HUES6 (cell line): ENCODE data around the gene HELZ2.

ENCODE experiments used
- H3K27ac ChIP-seq: 2 replicates; pipeline ENCODE4 v1.7.0; 2013; ENCODE audit warnings: low read depth, mild to moderate bottlenecking, low read length, inconsistent platforms
- H3K27me3 ChIP-seq: 2 replicates; pipeline ENCODE4 v1.6.1; 2013; ENCODE audit warnings: low read length; ENCODE audit not compliant: control insufficient read depth, insufficient read depth
- H3K36me3 ChIP-seq: 2 replicates; pipeline ENCODE4 v1.6.1; 2013; ENCODE audit warnings: low read length; ENCODE audit not compliant: control insufficient read depth, insufficient read depth
- H3K4me1 ChIP-seq: 2 replicates; pipeline ENCODE4 v1.6.1; 2013; ENCODE audit warnings: low read length; ENCODE audit not compliant: control insufficient read depth, insufficient read depth
- H3K4me3 ChIP-seq: 2 replicates; pipeline ENCODE4 v1.5.1; 2013; ENCODE audit warnings: low read depth, low read length
- H3K9ac ChIP-seq: one replicate; pipeline ENCODE4 v1.6.1; 2013; ENCODE audit warnings: mild to moderate bottlenecking, low read length
- H3K9me3 ChIP-seq: 2 replicates; pipeline ENCODE4 v1.6.1; 2013; ENCODE audit warnings: low read depth, low read length; ENCODE audit not compliant: control insufficient read depth, insufficient read depth

The HELZ2 gene

DNA sequence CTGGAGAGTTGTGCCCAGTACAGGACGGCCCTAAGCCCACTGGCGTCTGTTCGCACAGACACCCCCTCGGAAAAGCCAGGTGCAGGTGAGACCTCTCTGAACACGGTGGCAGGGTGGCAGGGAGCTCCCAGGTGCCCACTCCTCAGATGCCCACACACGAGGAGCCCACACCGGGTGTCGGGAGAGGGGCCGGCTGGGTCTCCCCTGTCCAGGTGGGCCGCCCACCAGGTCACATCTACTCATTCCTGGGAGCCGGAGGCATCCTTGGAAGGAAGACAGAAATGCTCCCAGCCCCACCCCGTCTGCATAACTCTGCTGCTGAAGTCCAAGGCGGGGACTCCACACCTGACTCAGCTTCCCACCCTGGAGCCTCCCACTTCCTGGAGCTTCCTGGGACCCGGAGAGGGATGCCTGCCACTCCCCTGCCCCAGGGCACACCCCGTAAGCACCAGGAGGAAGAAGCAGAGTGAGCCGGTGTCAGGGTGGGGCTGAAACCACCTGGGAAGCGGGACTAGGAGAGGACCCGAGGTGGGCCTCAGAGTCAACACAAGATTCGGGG, 29.0 kb downstream of the HELZ2 start:
- no peak overlapping the region for H3K4me3 ChIP-seq
- no peaks in the 10 kb centered on the region for H3K9me3 ChIP-seq
- peaks cover 20% of the 10 kb centered on the region for H3K4me1 ChIP-seq
- no peak overlapping the region for H3K9ac ChIP-seq
- no peak overlapping the region for H3K27ac ChIP-seq
- no peaks in the 10 kb centered on the region for H3K36me3 ChIP-seq
- H3K27me3 ChIP-seq, result no peaks in the 10 kb centered on the region

DNA sequence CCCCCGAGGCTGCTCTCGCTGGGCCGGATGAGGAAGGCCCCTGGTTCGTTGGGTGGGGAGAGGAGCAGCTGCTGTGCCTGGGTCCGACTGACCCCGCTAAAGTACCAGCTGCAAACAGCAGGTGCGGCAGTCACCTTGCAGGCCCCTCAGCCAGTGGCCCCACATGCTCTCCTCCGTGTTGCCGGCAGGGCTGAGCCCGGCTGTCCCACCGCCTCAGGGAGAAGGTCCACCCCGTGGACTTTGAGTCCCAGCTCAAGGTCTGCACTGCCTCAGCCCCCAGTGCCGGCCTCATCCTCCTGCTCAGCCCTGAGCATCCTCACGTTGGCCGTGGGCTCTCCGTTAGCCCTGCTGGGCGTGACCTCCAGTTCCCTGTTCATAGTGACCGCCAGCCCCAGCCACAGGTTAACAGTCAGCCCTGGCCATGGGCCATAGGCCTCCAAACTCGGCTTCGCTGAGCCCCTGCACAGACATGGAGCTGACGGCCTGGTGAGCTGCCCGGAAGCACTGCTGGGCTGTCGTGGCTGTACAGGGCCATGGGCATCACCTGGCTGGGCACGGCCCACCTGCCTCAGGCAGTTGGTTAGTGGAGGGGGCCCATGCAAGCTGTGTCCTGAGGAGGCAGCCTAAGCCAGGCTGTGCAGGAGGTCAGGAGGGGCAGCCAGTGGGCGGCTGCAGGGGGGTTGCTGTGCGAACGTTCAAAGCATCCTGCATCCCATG, 29.6 kb downstream of the HELZ2 start:
- Histone ChIP-seq H3K9ac (no peak overlapping the region), H3K27me3 (no peaks in the 10 kb centered on the region), H3K4me3 (no peak overlapping the region), H3K9me3 (no peaks in the 10 kb centered on the region), H3K36me3 (no peaks in the 10 kb centered on the region), H3K27ac (no peak overlapping the region), H3K4me1 (peaks cover 19% of the 10 kb centered on the region)

DNA sequence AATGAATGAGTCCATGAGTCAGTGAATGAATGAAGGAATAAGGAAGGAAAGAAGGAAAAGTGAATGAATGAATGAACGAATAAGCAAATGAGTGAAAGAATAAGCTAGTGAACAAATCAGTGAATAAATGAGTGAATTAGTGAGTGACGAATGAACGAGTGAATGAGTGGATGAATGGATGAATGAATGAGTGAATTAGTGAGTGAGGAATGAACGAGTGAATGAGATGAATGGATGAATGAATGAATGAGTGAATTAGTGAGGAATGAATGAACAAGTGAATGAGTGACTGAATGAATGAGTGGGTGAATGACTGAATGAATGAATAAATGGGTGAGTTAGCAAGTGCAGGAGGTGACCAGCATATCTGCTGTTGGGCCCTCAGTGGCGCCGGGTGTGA, 30.3 kb downstream of the HELZ2 start:
- no peaks in the 10 kb centered on the region for H3K27me3 ChIP-seq
- no peak overlapping the region for H3K9ac ChIP-seq
- H3K27ac ChIP-seq, result no peak overlapping the region
- no peak overlapping the region for H3K4me3 ChIP-seq
- H3K9me3 ChIP-seq, result no peaks in the 10 kb centered on the region
- no peaks in the 10 kb centered on the region for H3K36me3 ChIP-seq
- peaks cover 15% of the 10 kb centered on the region for H3K4me1 ChIP-seq

DNA sequence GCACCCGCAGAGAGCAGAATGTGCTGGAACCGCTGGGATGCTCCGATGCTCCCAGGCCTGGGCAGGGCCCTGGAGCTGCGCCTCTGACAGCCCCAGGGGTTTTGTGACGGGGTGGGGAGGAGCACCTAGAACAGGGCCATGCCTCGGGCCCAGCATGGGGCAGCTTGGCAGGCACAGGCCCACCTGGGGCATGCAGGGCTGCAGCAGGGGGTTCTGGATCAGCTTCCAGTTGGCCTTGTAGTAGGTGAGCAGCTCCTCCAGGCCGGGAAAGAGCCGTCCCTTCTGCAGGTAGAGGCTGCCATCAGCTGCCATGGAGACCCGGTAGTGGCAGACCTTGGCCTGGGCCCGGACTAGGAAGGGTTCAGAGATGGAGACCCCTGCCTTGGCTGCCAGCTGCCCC, 30.9 kb downstream of the HELZ2 start:
- Histone ChIP-seq H3K9ac (no peak overlapping the region), H3K27ac (no peak overlapping the region), H3K4me3 (no peak overlapping the region), H3K4me1 (peaks cover 9% of the 10 kb centered on the region), H3K36me3 (no peaks in the 10 kb centered on the region), H3K27me3 (no peaks in the 10 kb centered on the region), H3K9me3 (no peaks in the 10 kb centered on the region)

DNA sequence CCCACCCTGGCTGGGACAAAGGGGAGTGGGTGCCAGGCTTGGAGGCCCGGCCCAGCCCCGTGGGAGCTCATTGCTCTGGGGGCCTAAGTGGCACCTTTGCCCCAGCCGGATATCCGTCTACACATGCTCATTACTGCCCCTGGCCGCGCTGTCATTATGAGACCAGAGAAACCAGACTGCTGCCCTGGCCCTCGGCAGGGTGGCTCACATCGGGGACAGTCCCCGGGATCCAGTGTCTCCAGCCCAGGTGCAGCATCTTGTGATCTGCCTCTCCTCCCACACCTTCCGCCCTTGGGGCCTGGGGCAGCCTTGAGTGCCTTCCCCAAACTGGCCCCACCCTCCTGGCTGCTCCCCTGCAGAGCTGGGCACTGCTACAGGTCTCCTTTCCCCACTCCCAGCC, 31.3 kb downstream of the HELZ2 start:
- H3K4me1 ChIP-seq, result peaks cover 6% of the 10 kb centered on the region
- H3K36me3 ChIP-seq, result no peaks in the 10 kb centered on the region
- H3K9me3 ChIP-seq, result no peaks in the 10 kb centered on the region
- H3K27ac ChIP-seq, result no peak overlapping the region
- H3K9ac ChIP-seq, result no peak overlapping the region
- H3K4me3 ChIP-seq, result no peak overlapping the region
- no peaks in the 10 kb centered on the region for H3K27me3 ChIP-seq

DNA sequence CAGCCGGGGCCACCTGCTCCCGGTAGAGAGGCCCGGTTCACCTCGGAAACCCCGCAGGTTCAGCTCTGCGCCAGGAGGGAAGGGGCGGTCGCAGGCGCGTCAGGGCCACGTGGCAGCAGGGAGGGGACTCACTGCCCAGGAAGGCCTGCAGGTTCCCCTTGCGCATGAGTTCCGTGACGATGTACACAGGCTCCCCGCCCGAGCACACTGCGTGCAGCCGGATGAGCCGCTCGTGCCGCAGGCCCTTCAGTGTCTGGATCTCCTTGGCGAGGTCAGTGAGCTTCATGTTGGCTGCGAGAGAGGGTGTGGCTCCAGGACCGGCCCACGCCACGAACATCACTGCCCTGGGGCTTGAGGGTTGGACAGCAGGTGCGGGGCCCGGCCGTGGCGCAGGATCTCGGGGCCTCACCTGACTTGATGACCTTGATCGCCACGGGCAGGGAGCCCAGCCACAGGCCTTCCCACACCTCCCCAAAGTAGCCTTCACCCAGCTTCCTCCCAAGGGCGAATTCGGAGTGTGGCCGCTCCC, 31.9 kb downstream of the HELZ2 start:
- Histone ChIP-seq H3K9ac (no peak overlapping the region), H3K4me3 (no peak overlapping the region), H3K27me3 (no peaks in the 10 kb centered on the region), H3K9me3 (no peaks in the 10 kb centered on the region), H3K27ac (no peak overlapping the region), H3K36me3 (no peaks in the 10 kb centered on the region), H3K4me1 (peaks cover 7% of the 10 kb centered on the region; the same call in 1 of the 2 replicates)

DNA sequence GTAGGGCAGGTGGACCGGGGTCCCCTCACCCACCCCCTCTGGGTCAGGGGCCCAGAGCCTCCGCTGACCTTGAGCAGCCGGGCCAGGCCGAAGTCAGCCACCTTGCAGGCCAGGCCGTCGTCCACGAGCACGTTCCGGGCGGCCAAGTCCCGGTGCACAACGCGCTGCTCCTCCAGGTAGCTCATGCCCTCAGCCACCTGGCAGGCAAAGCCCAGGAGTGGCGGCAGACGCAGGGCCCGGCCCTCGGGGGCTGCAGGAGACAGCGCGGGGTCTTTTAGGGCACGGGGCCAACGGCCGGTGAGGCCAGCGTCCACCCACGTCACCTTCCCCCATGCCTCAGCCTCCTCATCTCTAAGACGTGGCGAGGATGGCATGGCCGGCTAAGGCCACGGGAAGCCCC, 32.7 kb downstream of the HELZ2 start:
- no peaks in the 10 kb centered on the region for H3K9me3 ChIP-seq
- H3K36me3 ChIP-seq, result no peaks in the 10 kb centered on the region
- H3K4me1 ChIP-seq, result peaks cover 8% of the 10 kb centered on the region; the same call in 1 of the 2 replicates
- H3K27me3 ChIP-seq, result no peaks in the 10 kb centered on the region
- no peak overlapping the region for H3K9ac ChIP-seq
- no peak overlapping the region for H3K27ac ChIP-seq
- no peak overlapping the region for H3K4me3 ChIP-seq

DNA sequence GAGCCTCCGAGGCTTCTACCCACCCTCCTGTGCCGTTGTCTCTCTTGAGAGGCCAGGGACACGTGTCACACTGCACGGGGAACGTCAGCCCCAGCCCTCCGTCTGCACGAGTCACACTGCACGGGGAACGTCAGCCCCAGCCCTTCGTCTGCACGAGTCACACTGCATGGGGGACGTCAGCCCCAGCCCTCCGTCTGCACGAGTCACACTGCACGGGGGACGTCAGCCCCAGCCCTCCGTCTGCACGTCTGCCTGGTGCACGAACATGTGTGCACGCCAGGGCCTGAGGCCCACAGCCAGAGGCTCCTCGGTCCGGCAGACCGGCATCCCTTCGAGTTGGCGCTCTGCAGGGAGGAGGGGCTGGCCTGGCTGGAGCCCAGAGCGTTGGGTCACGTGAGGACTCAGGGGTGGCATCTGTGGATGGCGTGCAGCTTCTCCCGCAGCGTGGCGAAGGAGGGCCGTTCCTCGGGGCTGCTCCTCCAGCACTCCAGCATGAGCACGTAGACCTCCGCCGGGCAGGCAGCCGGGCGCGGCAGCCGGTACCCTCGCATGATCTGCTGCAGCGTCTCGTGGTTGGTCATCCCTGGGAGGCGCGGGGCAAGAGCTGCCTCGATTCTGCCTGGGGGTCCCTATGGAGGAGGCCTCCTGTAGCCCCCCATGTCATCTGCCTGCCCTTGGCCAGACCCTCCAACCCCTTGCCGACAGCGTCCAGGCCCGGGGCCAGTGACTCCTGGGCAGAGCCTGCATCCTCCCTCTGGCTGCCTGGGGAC, 33.4 kb downstream of the HELZ2 start:
- no peaks in the 10 kb centered on the region for H3K36me3 ChIP-seq
- H3K27me3 ChIP-seq, result no peaks in the 10 kb centered on the region
- H3K9ac ChIP-seq, result no peak overlapping the region
- no peaks in the 10 kb centered on the region for H3K9me3 ChIP-seq
- no peak overlapping the region for H3K27ac ChIP-seq
- no peak overlapping the region for H3K4me3 ChIP-seq
- H3K4me1 ChIP-seq, result peaks cover 11% of the 10 kb centered on the region; the same call in 1 of the 2 replicates

DNA sequence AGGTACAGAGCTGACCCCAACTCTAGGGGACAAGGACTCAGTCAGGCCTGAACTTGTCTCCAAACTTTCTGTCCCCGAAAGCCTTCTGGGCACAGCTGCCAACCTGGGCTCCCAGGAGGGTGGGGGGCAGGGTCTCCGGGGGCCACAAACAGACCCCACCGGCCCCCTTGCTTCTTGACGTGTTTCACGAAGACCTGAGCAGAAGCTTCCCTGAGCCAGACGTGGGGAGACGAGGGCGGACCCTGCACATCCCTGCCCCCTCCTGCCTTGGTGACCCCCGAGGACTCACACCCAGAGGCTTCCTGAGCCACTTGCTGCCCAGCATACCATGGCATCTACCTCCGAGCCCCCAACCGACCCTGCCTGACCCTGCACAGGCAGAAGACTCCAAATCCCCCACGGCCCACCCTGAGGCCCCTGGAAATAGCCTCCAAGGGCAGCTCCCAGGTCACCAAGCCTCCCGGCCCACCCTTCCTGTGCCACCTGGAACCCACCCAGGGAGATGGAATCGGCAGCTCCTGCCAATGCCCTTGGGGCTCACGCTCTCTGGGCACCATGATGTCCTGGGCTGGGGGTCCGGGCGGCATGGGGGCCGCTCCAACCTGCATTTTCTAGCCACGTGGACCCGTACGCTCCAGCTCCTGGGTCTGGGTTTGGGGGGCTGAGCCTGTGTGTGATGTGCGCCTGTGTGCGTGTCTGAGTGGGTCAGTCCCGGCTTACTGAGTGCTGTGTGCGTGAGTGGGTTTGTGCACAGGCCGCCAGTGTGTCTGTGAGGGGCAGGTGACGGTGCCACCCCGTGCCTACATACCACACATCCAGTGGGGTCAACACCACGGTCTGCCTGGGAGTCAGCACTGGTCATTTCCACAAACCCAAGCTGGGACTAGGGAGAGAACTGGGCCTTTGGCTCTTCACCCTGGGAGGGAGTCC, 34.3 kb downstream of the HELZ2 start:
- Histone ChIP-seq H3K27ac (no peak overlapping the region), H3K9me3 (no peaks in the 10 kb centered on the region), H3K9ac (no peak overlapping the region), H3K4me3 (no peak overlapping the region), H3K36me3 (no peaks in the 10 kb centered on the region), H3K27me3 (no peaks in the 10 kb centered on the region), H3K4me1 (peaks cover 7% of the 10 kb centered on the region; the same call in 1 of the 2 replicates)

DNA sequence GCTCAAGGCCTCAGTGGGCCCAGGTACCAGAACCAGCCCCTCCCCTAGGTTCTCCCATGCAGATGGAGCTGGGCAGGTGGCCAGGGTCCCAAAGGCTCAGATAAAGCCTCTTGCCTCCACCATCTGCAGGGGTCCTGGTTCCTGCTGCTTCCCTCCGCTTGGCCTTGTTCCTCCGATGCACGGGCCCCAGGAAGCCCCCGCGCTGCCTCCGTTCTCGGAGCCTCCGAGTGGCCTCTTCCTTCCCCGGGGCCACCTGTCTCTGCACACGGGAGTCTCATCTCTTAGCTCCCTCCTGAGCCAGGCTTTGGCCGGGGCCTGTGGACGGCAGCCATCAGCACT, 35.0 kb downstream of the HELZ2 start:
- no peak overlapping the region for H3K27ac ChIP-seq

More for the DNA sequence above, 35.0 kb downstream of the HELZ2 start:
- Histone ChIP-seq H3K9me3 (no peaks in the 10 kb centered on the region), H3K4me1 (peaks cover 7% of the 10 kb centered on the region; the same call in 1 of the 2 replicates), H3K36me3 (no peaks in the 10 kb centered on the region), H3K4me3 (no peak overlapping the region), H3K27me3 (no peaks in the 10 kb centered on the region), H3K9ac (no peak overlapping the region)
